ENCODE results near the gene ESD.
"Not testable (repeated sequence)": the region's sequence is repeated elsewhere in the genome, so short reads cannot be mapped to it uniquely, and the experiment has no call there.

ESD gene

DNA sequence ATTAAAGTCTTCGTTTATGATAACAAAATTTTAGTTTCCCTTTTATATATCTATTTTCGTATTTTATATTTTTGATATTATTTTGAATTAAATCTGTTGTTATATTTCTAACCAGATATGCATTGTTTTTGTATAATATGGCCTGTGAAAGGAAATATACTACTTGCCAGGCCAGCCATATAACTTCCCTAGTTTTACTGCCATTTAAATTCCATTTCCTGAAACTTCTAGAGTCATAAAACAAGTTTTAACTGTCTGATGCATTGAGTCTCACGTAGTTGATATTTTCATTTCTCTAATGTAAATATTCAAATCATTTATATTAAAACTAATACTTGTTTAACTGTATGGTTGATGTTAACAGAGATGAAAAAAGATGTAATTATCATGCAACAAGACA, 13.5 kb downstream of the ESD start:
- DNase-seq, result no peak

DNA sequence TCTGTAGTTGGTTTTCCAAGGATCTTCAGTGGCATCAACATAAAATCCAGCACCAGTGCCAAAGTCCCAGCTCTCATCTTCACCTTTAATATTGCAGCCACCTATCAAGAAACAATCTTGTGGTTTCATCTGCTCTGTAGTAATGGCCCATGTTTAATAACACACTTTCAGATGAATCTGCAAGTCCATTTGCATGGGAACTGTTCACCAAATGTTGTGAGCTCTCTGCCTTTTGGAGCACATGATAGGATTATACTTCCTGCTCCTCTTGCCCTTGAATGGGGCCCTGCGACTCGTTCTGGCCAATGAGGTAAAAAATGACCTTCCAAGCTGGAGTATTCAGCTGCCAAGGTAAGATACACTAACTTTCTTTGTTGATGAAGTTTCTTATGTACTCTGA, 14.3 kb downstream of the ESD start:
- DNase-seq, result no peak

DNA sequence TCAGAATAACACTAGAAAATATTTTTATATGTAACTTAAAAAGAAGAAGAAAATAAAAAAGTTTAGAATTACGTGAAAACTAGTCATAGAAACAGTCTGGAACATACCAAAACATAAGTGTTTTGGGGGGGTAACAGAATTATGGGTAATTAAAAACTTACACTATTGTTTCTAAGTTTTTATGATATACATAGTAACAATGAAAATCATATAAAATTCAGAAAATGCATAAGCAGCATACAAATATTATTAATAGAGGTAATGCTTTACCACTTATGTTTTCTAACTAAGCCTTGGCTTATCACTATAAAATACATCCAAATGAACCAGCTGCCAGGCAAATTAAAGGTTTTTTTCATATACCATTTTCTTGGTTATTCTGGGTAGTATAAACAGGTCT, 14.9 kb downstream of the ESD start:
- DNase-seq, result no peak

DNA sequence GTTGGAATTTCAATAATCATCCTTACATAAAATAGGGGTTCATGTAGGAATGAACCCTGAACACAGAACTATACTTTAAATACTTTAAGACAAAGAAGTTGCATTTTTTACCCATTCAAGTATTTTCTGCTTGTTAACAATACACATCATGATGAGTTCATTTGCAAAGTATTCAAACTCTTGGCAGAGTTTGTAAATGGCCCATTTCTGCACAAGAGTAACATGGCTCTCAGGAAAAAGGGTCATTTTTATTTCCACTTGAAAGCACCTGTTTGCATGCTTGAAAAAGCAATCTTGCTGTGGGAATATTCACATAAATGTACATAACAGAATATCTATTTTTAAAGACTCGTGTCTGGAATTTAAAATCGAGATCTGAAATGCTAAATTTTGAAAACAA, 18.1 kb downstream of the ESD start:
- DNase-seq, result no peak

DNA sequence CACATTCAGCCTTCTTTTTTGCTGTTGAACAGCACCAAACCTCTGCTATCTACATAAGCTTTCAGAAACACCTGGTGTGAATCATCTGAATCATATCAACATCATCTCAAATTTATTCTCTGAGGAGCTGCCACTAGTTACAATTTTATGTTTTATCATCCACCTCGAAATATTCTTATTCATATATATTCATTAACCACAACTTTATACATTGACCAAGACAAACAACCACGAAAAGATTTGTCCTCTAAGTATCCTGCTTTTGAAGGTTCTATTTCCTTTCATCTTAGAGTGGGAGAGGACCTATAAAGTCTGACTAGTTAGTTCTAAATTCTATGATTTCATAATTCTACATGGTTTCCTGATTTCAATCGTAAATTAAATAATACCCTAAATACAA, 18.9 kb downstream of the ESD start:
- no peak for DNase-seq

DNA sequence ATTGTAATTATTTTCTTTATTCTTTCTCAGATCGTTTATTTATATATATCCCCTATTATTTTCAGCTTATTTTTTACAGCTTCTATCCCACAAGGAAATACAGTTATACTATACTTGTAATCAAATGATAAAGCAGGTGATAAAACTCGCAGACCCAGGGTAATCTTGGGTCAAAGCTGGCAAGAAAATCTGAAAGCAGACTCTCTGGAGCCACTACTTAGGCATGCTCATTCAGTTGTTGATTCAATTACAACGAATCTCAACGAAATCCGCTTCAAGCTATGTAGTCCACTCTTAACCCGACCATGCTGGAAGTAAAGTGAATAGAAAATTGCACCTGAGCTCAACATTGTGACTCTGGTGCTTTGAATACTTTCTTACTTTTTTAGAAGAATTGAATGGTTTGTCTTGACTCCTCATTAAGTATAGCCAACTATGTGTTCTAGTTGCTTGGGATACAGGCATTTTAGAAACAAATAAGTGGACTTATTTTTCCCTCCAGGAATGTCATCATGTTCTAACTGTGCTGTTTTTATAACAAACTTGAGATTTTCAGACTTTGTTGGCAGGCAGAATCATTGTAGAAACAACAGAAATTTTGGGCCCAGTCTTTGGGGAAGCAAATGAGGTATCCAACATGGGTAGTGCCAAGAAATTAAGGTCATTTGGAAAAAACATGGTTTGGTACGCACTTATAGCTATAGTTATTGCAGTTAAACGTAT, 21.4 kb downstream of the ESD start:
- no peak for DNase-seq

DNA sequence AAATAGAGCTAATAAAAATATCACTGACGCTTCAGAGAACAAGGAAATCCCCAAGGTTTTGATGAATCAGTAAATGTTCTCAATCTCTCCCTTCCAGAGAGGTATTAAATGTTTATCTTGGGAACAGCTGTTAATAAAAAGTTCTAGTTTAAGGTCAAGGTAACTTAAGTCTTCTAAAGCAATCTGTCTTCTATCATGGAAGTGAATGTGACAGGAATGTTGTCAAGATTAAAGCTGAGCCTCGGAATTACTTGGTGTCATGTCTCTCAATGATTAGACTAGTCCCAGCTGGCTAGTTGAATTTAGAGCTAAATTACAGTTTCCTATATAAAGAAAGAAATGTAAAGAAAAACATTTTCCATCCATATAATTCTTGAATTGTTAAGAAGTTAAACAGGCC, 23.4 kb downstream of the ESD start:
- no peak for DNase-seq

DNA sequence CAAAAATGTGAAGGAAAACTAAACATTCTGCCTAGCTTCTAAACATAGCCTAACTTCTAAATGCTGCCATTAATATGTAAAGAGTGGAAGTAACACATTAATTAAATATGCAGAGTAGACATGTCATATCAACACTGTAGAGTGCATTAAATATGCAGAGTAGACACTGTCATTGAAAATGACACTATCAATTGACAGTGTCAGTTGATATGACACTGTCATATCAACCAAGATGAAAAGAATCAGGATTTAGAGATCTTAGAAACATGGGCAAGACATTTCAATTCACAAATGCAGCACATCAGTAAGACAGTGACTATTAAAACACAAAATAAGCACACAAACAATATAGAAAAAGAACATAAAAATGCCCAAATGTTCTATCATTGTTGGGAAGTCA, 25.3 kb downstream of the ESD start:
- no peak for DNase-seq

DNA sequence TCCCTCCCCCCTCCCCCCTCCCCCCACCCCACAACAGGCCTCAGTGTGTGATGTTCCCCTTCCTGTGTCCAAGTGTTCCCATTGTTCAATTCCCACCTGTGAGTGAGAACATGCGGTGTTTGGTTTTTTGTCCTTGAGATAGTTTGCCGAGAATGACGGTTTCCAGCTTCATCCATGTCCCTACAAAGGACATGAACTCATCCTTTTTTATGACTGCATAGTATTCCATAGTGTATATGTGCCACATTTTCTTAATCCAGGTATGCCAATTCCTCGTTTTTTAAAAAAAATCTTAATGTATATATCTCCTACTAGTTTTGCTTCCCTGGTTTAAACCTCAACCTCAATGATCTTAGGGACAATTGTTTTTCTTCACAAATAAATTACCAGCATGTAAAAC, 27.0 kb downstream of the ESD start:
- DNase-seq, result not testable (repeated sequence)

DNA sequence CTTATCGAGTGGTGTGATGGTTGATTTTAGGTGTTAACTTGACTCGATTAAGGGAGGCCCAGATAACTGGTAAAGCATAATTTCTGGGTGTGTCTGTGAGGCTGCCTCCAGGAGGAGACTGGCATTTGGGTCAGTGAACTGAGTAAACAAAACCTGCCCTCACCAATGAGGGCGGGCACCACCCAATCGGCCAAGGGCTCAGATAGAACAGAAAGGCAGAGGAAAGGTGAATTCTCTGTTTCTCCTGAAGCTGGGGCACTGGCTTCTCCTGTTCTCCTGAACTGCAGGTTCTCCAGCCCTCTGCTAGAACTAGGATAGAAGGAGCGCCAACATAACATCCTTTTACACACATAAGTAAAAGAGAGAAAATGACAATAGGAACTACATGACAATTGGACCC, 35.1 kb downstream of the ESD start:
- no peak for DNase-seq

DNA sequence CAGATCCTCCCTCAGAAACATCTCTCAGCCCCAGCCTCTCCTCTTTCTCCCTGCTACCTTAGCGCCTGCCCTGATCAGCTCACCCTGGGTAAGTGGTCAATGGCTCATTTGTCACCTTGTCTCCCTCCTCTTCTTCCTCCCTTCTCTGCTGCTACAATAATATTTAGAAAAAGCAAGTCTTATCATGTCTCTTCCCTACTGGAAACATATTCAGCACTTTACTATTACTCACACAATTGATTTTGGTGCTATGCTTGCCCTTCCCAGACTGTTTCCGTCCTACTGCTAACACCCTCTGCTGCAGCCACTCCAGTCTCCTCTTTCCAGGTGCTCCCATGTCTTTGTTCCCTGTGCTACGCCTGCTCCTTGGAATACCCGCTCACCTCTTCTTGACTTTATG, 35.8 kb downstream of the ESD start:
- DNase-seq, result no peak

DNA sequence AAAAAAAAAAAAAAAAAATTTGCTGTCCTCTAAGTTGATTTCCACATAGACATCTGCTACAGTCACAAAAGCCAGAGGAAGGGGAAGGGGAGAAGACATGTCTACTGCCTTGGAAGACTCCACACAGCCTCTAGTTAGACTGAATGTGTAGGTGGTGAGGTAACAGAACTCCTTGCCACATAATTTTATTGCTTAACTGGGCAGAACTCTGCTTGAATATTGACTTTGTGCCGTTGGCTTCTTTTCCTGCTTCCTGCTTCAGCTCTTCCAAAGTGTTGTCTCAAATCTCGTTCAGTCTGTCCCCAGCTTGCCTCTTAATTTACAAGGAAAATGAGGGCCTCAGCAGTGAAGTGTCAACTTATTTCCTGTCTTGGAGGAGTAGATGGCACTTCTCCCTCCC, 37.1 kb downstream of the ESD start:
- DNase-seq, result peak; percentile 54

DNA sequence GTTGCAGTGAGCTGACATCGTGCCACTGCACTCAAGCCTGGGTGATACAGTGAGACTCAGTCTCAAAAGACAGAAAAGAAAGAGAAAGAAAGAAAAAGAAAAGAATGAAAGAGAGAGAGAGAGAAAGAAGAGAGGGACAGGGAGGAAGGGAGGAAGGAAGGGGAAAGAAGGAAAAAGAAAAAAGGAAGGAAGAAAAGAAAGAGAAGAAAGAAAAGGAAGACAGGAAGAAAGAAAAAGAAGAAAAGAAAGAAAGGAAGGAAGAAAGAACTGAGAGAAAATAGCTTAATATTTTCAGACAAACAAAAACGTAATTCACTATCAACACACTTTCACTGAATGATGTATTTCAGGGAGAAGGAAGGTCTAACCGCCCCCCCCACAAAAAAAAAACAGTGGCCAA, 39.3 kb downstream of the ESD start:
- no peak for DNase-seq

DNA sequence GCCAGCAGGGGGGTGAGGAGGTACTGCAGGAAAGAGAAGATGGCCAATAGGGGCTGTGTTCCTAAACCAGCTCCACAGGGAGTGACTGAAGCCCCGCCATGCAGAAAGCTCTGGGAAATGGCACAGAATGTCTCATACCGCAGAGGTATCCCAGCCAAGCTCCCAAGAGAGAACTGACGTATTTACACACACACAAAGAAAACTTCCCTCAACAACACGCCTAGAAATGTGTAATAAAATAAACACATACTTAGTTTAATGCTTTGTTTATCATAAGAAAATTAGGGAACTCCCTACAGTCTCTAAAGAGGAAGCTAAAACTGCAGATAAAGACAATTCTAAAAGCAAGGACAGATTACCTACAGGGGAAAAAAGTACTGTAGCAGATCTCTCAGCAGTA, 40.0 kb downstream of the ESD start:
- DNase-seq, result peak; percentile 58

DNA sequence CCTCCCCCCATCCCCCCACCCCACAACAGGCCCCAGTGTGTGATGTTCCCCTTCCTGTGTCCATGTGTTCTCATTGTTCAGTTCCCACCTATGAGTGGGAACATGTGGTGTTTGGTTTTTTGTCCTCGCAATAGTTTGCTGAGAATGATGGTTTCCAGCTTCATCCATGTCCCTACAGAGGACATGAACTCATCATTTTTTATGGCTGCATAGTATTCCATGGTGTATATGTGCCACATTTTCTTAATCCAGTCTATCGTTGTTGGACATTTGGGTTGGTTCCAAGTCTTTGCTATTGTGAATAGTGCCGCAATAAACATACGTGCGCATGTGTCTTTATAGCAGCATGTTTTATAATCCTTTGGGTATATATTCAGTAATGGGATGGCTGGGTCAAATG, 41.5 kb downstream of the ESD start:
- DNase-seq, result not testable (repeated sequence)

DNA sequence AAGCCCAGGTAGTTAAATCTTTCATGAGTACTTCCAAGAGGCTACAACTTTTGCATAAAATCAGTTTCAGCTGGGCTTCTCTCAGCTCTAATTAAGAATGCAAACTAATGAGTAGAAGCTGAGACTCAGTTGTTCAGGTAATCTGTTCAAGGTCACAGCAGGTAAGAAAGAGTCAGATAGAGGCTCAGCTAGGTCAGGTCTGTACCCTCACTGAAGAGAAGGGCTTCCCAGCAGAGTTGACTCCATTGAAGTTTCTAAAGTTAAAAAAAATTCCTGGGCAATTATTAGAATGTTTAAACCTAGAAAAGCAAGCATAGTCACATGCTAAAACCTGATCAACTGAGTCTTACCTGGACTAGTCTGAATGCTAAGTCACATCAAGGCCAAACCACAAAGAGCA, 42.1 kb downstream of the ESD start:
- no peak for DNase-seq

DNA sequence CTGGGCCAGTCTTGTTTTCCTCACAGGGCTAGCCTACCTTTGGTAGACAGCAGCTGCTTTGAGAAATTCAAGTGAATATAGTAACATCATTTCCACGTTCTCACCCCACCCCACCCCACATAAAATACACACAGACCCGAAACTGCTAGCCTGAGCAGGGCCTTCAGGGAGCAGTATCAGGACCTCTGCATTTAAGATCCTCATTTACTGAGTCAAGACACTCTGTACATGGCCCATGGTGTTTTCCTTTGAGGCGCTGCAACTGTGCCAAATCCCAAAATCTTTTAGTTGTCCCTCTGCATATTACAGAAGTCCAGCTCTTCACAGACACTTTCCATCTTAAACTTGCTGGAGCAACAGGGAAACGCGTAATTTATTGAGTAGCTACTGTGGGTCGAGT, 43.0 kb downstream of the ESD start:
- no peak for DNase-seq

DNA sequence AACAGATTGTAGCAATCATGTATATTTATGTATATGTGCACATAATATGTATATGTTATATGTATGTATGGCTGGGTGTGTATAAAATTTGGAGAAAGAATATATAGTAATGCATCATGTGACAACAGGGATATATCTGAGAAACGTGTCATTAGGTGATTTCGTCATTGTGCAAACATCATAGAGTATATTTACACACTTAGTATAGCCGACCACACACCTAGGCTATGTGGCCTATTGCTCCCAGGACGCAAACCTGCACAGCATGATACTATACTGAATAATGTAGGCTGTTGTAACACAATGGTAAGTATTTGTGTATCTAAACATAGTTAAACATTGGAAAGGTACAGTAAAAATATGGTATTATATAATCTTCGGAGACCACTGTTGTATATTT, 43.8 kb downstream of the ESD start:
- DNase-seq, result no peak

DNA sequence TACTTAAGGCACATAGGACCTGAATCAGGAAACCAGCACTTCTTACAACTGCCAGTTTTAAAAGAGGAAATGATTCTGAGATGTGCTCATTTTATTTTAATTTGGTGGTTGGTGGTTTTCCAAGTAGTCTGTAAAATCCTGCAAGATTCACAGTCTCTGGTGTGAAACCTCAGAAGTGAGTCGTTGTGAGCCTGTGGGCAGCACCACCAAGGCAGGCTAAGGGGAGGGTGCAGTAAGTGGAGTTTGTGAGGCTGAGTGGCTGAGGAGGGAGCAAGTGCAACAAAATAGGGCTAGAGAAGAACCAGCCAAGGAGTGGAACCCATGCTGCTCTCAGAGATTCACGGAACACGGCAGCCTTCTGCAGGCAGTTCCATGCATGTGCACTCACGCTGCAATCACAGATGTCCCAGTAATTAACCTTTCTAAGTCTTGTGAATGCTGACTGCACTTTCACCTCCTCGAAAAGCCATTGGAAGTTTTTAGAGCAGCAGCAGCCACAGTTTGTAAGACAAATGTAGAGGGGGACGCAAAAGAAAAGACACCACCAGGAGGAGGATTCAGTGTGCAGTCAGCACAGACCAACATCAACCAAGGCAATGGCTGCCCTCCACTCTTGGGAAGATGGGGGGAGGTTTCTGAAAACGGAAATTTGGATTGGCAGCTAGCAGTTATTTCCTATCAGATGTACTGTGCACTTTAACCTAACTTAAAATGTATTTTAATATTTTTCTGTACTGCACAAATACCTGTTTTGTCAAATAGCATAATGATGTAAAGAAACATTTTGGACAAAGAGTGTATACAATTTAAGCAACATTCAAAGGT, 44.9 kb downstream of the ESD start:
- DNase-seq, result peak; percentile 71

DNA sequence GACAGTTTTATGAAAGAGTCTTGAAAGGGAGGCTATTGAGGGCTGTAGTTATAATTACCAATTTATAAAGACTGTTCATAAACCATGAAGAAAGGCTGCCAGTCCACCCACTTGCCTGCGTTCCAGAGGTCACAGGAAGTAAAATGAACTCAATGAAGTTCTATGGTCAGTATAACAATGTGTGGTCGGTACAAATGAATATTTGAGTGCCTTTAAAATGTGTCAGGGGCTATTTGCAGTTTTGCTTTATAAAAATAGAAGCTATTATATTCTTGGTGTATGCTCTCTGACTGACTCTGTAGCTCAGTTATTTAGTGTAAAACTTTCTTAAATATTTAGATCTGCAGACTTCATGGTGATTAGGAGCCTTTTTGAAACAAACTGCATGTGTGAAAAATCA, 47.0 kb downstream of the ESD start:
- DNase-seq, result no peak

DNA sequence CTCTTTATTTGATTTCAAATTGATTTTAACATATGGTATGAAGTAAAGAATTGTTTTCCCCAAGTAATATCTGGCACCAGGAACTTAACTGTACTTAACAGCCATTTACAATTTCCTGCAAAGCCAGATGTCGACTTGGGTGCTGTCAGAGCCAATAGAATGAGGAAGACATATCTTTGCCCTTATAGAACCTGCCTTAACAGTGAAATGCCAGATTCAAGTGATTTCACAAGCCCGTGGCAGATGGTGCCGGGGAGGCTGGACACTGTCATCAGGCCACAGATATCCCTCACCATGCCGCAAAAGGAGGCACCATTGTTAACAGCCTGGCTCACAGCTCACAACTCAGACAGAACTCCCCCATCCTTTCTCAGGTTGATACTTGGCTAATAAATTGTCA, 48.7 kb downstream of the ESD start:
- DNase-seq, result no peak

DNA sequence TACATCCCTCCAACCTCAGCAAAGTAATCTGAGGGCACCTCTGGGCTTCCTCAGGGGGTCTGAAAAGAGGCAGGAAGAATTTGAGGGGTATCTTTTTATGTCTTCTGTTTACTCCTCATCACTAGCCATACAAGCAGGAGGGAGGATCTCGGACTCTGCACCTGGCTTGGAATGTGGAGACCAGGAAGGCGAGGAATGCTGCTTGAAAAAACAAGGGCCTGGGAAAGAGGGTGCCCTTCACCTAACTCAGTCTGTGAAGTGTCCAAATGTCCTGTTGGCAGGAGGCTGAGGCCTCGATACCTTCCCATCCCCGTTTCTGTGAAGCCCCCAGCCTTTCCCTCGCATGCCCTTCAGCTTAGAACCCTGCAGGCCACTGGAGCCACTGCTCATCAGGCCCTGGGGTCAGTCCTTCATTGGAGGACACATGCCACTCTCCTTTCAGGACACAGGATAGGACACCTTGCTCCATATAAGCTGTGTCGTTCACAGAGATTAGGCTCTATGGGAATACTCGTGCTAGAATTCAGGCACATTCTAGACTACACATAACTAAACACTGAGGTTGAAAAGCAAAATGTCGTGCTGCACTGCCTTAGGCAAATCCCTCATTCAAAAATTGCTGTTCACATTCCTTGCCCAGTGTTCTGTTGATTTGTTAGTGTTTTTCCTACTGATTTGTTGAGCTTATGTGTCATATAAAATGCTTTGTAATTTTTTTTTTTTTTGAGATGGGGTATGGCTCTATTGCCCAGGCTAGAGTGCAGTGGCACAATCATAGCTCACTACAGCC, 49.7 kb downstream of the ESD start:
- DNase-seq, result no peak

DNA sequence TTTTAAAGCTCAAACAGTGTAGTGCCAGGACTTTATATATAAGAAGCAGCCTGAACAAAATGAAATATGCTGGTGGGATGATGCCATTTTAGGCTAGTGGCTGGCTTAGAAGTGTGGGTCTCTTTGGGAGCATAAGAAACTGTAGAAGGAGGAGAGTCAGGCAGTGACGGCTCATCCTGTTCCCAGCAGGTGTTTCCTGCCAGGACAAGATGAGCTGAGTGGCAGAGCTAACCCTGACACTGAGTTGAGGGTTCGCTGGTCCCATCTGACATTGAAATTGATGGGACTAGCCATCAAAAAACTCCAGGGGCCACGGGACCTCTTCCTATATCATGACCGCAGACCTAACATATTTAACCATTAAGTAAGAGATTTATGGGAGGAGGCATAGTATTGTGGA, 51.3 kb downstream of the ESD start:
- DNase-seq, result no peak

DNA sequence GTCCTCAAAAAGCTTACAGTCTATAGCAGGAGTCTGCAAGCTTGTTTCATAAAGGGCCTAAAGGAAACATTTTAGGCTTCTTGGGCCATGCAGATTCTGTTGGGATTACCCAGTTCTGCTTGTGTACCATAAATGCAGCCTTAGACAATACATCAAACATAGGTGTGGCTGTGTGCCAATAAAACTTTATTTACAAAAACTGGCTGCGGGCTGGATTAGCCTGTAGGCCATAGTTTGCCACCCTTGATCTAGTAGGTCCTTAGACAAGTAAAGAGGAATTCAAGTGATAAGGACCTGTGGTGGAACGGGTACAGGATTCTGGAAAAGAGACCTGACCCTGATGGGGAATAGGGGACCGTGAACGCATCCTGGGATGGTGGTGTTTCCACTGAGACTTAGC, 51.9 kb downstream of the ESD start:
- no peak for DNase-seq

All from suppressor macrophage treated with lipopolysaccharide for 4 hours (primary cell).